T47D (cell line): ENCODE data around the gene KCNE3.
"Not testable (repeated sequence)": the region's sequence is repeated elsewhere in the genome, so short reads cannot be mapped to it uniquely, and the experiment has no call there.

Experiments used
- DNase-seq, 2 experiments: peaks; one replicate each; pipeline versions ENCODE4 v3.0.0 to v3.0.0-alpha.2; 2011 to 2012; ENCODE audit warnings: low read depth in 1 of 2, low spot score in 1 of 2
- JUND ChIP-seq: IDR thresholded peaks from 2 replicates; pipeline ENCODE4 v1.6.1; 2012; ENCODE audit warnings: low read depth
- in situ Hi-C: cut with HindIII; loops from 2 replicates; pipeline ENCODE4 v1.10.0; 2016; ENCODE audit warnings: low sequenced_read_pairs, low pct_unique_long_range_greater_than_20kb

KCNE3 gene

DNA sequence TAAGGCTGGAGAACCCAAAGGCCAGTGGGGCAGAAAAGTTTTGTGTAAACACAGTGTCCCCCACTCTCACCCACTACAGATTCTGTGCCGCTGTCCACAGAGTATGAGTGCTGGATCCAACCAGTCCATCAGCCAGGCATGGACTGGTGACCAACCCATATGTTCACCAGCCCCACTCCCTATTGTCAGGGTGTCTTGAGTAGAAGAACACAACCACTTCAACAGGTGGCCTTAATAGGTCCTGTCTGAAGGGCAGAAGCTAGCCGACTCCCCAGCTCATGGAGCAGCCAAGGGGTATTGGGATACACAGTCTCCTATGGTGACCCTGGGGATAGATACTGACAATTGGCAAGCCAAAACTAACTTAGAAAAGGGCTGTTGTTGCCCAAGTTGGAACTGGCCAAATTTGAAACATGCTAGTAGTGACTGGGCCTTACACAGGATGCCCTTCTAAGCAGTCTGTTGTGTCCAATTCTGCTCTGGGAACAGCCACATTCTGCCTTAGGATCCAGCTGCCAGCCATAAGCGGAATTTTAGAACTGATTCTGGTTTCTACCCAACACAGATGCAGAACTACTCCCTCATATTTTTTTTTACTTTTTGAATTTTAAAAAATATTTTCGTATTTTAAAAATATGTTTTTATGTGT is 49.4 kb downstream of the KCNE3 start:
- TF ChIP-seq JUND: no peak
- in situ Hi-C loops: no loop called here
- DNase-seq: peak in 1 of 2 experiments; percentile 59

DNA sequence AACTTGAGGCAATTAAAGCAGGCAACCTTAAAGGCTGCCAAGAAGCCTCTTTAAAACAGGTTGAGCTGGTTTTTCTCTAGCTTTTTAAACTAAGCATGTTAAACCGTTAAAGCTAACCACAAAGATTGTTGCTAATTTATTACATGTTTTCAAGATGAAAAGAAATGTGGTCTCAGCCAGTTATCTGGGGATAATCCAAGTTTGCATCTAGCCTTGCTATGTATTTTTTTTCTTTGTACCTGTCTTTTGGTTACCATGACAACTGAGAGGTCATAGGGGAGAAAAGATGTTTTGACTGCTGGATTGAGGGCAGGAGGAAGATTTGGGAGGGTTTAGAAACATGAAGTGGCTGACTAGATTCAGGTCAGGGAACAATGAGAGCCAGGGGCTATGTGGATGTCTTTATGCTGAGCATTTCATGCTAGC is 50.0 kb downstream of the KCNE3 start:
- TF ChIP-seq JUND: no peak
- DNase-seq: peak; percentile 31 to 83
- in situ Hi-C loops: no loop called here

DNA sequence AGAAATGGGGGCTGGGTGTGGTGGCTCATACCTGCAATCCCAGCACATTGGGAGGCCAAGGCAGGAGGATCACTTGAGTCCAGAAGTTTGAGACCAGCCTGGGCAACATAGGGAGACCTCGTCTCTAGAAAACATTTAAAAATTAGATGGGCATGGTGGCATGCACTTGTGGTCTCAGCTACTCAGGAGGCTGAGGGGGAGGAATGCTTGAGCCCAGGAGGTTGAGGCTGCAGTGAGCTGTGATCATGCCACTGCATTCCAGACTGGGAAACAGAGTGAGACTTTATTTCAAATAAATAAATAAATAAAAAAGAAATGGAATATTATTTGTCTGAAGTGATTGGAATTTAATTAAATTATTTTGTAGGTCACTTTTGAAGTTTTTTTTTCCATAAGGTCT is 50.4 kb downstream of the KCNE3 start:
- DNase-seq, in situ Hi-C loops: not testable (repeated sequence)

DNA sequence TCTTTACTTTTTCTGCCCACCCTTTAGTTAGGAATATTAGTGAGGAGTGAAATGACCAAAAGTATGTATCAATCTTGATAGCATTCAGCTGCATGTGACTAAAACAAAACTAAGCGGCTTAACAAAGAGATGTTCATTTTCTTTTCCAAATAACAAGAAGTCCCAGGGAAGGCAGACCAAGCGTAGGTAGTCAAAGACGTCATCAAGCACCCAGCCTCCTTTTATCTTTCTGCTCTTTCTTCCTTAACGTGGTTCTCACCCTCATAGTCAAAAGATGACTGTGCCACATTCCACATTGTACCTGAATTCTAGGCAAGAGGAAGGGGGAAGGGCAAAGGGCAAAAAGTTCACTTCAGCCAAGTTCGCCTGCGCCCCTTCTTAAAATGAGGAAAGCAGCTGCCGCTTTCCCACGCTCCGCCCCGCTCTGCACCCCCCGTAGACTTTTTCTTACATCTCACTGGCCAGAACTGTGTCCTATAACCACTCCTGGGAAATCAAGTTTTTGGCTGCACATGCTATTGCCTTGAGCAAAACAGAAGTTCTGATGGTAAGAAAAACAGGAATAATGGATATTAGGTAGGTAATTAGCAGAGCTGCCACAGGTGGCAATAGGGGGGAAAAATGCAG is 54.5 kb downstream of the KCNE3 start:
- no peak for TF ChIP-seq JUND
- in situ Hi-C loops: no loop called here
- DNase-seq: no peak

DNA sequence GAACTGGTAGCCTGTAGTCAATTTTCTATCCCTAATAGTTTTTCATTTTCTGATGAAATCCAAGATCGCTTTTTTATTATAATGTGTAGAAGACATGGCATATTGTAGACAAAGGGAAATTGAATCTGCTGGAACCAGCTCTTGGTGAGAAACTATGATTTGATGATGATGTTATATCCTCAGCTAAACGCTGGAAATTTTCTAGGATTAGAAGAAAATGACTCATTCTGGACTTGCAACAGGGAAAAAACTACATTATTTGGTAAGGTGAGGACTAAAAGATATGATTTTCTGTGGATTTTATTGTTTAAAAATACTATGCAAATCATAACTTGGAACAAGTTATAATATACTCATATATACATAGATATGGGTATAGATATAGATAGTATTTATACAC is 55.0 kb downstream of the KCNE3 start:
- DNase-seq: no peak
- no peak for TF ChIP-seq JUND
- in situ Hi-C loops: no loop called here

DNA sequence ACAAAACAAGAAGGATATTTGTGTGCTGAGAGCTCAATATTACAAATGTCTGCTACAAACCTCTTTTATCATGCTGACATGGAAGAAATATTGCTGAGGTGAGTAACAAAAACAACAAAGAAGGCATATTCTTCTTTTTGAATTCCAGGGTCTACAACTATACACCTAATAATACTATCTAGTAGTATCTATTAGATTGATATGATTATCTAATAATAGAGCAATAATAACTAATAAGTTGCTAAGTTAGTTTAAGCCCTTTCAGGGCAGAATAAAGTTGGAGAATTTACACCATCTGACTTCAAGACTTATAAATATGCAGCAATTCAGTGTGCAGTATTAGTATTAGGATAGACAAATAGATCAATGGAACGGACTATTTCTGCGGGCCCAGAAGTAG is 57.7 kb downstream of the KCNE3 start:
- no peak for TF ChIP-seq JUND
- DNase-seq: no peak
- in situ Hi-C loops: no loop called here
